Activated CD8-positive, alpha-beta T cell treated with anti-CD3 and anti-CD28 coated beads for 36 hours (primary cell): ENCODE results near the gene MGLL. TPM values are rescaled to one million over a fixed set of nuclear protein-coding genes. Genes with fewer than 3 reads are reported as not detected.
"Not testable (repeated sequence)": the region's sequence is repeated elsewhere in the genome, so short reads cannot be mapped to it uniquely, and the experiment has no call there.

Experiments
- ATAC-seq: fragments of 200-7000 bp; cut with Tn5 transposase; one replicate; pipeline ENCODE4 v1.10.0; 2021; ENCODE audit warnings: mild to moderate bottlenecking, moderate library complexity
- CTCF ChIA-PET: fragments of 350-600 bp; sonication (Branson Sonifier 250); formaldehyde crosslinking; loops from one replicate; lab custom pipeline; 2021; ENCODE audit warnings: antibody characterized with exemption; lab: Charles Lee
- POLR2A ChIA-PET: fragments of 350-600 bp; sonication (Branson Sonifier 250); formaldehyde crosslinking; loops from one replicate; lab custom pipeline; 2021; ENCODE audit warnings: antibody characterized with exemption; lab: Charles Lee
- DNase-seq: peaks from one replicate; pipeline ENCODE4 v3.0.0-alpha.2; 2020
- H3K27ac Mint-ChIP-seq: one replicate; pipeline ENCODE4 v1.8.0; 2021; ENCODE audit warnings: mild to moderate bottlenecking, mixed read lengths
- H3K27me3 Mint-ChIP-seq: one replicate; pipeline ENCODE4 v1.8.0; 2021; ENCODE audit warnings: mixed read lengths
- H3K36me3 Mint-ChIP-seq: one replicate; pipeline ENCODE4 v1.8.0; 2021; ENCODE audit warnings: low read depth, mixed read lengths
- H3K4me1 Mint-ChIP-seq: one replicate; pipeline ENCODE4 v1.8.0; 2021; ENCODE audit warnings: low read depth, mixed read lengths
- H3K4me3 Mint-ChIP-seq: one replicate; pipeline ENCODE4 v1.8.0; 2021; ENCODE audit warnings: mild to moderate bottlenecking, moderate library complexity, mixed read lengths
- H3K9me3 Mint-ChIP-seq: one replicate; pipeline ENCODE4 v1.8.0; 2021; ENCODE audit warnings: mixed read lengths
- intact Hi-C: fragments of 100-400 bp; cut with micrococcal nuclease; formaldehyde crosslinking; loops from one replicate; pipeline ENCODE4 v1.10.0; 2022
- total RNA-seq, 2 experiments: library from RNA; stranded (reverse); gene quantifications; one replicate each; pipeline ENCODE4 v1.2.3, GENCODE V29; 2021
- TF ChIP-seq, protein P1 (sequence below): fragments of 200-600 bp; IDR thresholded peaks from one replicate; pipeline ENCODE4 v1.8.0; 2022; ENCODE audit warnings: antibody characterized with exemption, mild to moderate bottlenecking

The MGLL gene
- total RNA-seq, 2 experiments from 2014 or later = 1.1 to 3.1 TPM

DNA sequence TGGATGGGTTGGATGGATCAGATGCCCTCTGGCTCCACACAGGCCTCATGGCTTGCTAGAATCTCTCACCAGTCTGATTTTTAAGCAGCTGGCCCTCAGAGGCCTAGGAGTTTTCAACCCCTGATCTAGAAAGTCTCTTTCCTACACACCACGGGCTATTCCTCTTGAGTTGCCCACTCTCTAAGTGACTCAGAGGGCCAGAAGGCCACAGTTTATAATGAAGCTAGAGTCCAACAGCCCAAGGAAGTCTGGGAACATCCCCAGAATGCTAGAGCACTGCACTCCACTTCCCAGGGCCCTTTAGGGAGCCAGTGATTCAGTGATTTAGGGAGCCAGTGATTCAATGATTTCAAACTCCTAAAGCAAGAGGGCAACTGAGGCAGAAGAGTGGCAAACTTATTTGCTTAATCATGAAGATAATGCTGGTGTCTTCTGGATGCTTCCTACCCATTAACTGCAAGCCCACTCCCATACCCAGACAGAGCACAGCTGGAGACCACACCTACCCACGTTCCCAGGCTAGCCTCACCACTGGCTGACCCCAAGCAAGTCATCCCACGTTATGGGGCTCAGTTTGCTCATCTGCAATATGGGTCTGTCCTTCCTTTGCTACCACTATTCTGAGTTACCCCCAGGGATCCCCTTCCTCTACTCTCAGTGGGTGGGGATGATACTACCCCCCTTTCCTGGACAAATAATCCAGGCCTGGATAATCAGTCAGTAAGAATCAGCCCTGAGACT, 112.8 kb downstream of the MGLL start:
- no peaks in the 10 kb centered on the region for H3K36me3 Mint-ChIP-seq
- H3K4me1 Mint-ChIP-seq = no peaks in the 10 kb centered on the region
- DNase-seq (no peak), ATAC-seq (no peak)
- H3K27ac Mint-ChIP-seq = no peak overlapping the region
- ChIA-PET CTCF (no interaction called here), POLR2A (no interaction called here)
- no peak overlapping the region for H3K4me3 Mint-ChIP-seq
- no peaks in the 10 kb centered on the region for H3K9me3 Mint-ChIP-seq
- TF ChIP-seq, protein P1, sequence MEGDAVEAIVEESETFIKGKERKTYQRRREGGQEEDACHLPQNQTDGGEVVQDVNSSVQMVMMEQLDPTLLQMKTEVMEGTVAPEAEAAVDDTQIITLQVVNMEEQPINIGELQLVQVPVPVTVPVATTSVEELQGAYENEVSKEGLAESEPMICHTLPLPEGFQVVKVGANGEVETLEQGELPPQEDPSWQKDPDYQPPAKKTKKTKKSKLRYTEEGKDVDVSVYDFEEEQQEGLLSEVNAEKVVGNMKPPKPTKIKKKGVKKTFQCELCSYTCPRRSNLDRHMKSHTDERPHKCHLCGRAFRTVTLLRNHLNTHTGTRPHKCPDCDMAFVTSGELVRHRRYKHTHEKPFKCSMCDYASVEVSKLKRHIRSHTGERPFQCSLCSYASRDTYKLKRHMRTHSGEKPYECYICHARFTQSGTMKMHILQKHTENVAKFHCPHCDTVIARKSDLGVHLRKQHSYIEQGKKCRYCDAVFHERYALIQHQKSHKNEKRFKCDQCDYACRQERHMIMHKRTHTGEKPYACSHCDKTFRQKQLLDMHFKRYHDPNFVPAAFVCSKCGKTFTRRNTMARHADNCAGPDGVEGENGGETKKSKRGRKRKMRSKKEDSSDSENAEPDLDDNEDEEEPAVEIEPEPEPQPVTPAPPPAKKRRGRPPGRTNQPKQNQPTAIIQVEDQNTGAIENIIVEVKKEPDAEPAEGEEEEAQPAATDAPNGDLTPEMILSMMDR = no peak
- intact Hi-C loops = no loop called here
- no peaks in the 10 kb centered on the region for H3K27me3 Mint-ChIP-seq

DNA sequence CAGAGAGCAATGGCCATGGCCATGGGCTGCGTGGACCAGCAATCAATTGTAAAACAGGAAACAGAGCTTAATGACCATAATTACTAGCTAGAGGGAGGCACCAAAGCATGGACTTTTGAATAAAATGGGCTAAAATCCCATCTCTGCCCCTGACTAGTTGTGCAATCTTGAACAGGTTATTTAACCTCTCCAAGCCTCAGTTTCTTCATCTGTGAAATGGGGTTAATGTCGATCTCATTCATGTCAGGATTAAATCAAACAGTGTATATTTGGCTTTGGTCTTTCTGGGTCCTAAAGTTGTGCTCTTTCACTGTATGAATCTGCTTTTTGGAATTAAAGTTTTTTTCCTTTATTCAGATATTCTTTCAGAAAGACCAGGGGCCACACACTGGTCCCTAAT, 113.5 kb downstream of the MGLL start:
- peaks cover under 1% of the 10 kb centered on the region for H3K27me3 Mint-ChIP-seq
- intact Hi-C loops = no loop called here
- H3K4me3 Mint-ChIP-seq = no peak overlapping the region
- POLR2A ChIA-PET = no interaction called here
- ATAC-seq (no peak), DNase-seq (no peak)
- H3K9me3 Mint-ChIP-seq = peaks cover under 1% of the 10 kb centered on the region
- no peaks in the 10 kb centered on the region for H3K4me1 Mint-ChIP-seq
- TF ChIP-seq, protein P1 = no peak
- no peaks in the 10 kb centered on the region for H3K36me3 Mint-ChIP-seq
- CTCF ChIA-PET = interaction anchor here (0.6 kb wide), 1 partner anchor 12 kb away, joined by 3 read pairs; no protein-coding TSS in a partner anchor
- no peak overlapping the region for H3K27ac Mint-ChIP-seq

DNA sequence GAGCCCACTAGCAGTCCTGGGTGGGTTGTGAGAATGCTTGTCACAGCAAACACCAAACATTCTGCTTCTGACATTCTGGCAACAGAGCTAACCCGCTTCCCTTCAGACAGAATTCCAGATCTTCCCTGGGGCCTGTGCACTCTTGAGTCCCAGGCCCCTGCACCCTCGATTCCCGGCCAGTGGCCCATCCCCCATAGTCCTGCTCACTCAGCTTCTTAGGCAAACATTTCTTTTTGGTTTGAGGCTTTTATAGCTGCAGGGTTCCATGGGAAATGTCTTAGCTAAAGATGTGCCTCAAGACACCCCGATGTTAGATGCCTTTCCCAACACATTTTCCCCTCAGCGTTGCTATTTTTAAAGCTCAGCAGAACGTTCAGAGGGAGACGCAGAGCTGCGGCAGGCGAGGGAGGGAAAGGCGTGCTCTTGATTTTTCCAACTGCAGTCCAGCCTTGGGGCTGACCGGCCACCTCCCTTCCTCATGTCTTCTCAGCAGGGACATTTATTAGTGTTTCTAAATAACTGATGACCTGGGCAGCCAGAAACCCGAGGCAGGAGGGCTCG, 114.4 kb downstream of the MGLL start:
- Mint-ChIP-seq H3K4me3 (no peak overlapping the region), H3K9me3 (peaks cover 4% of the 10 kb centered on the region), H3K36me3 (no peaks in the 10 kb centered on the region), H3K27ac (no peak overlapping the region), H3K4me1 (no peaks in the 10 kb centered on the region), H3K27me3 (peaks cover 3% of the 10 kb centered on the region)
- POLR2A ChIA-PET = no interaction called here
- ATAC-seq (no peak), DNase-seq (no peak)
- intact Hi-C loops = no loop called here
- TF ChIP-seq, protein P1 = no peak
- CTCF ChIA-PET = interaction anchor here (1.0 kb wide), 1 partner anchor 263 kb away, joined by 3 read pairs; no protein-coding TSS in a partner anchor

DNA sequence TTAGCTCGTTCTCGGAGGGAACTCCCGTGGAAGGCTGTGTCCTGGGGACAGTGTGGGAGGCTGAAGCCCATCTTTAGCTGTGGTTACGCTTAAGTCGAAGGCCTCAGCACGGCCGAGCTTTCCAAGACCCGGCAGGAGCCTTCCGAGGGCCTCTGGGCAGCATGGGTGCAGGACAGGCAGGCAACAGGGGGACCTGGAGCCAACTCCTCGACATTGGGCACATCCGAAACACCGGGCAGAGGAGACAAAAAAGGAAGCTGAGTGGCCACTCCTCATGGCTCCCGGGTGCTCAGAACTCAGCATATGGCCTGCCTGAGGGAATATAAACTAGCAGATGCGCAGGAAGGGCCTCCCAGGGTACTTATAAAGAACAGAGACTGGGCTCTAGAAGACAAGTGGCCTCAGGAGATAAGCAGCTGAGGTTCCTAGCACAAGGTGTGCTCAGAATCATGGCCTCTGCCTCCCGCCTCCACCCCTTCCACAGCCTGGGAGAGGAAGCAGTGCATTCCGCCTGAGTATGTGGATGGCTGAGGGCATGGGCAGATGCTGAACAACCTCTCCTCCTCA, 115.4 kb downstream of the MGLL start:
- ATAC-seq = no peak
- Mint-ChIP-seq H3K27ac (no peak overlapping the region), H3K36me3 (no peaks in the 10 kb centered on the region), H3K4me3 (no peak overlapping the region), H3K9me3 (peaks cover 4% of the 10 kb centered on the region), H3K4me1 (no peaks in the 10 kb centered on the region), H3K27me3 (peaks cover 3% of the 10 kb centered on the region)
- TF ChIP-seq, protein P1 = no peak
- ChIA-PET POLR2A (no interaction called here), CTCF (interaction anchor here (1.0 to 1.1 kb wide), 2 partner anchors 132 to 264 kb away, joined by 3 read pairs; no protein-coding TSS in a partner anchor)
- intact Hi-C loops = no loop called here
- no peak for DNase-seq

DNA sequence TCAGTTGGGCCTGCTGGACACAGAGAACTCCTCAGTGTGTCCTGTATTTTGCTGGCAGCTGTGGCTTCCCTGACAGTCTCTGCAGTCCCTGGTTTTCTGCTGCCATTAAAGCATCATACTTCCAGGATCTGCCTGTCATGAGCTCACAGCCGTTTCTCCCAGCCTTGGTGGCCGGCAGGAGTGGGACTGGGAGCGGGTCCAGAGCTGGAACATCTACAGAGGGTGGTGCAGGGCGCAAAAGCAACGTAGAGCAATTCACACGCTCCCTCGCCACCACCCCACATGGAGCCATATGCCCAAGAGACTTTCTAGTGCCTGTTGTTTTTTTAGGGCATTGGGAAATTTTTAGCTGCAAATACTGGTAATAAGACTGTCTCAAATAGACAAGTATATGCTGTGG, 116.0 kb downstream of the MGLL start:
- H3K36me3 Mint-ChIP-seq = no peaks in the 10 kb centered on the region
- ChIA-PET CTCF (interaction anchor here (1.1 kb wide), 1 partner anchor 131 kb away, joined by 3 read pairs; no protein-coding TSS in a partner anchor), POLR2A (no interaction called here)
- H3K4me3 Mint-ChIP-seq = no peak overlapping the region
- no peak overlapping the region for H3K27ac Mint-ChIP-seq
- intact Hi-C loops = no loop called here
- H3K4me1 Mint-ChIP-seq = no peaks in the 10 kb centered on the region
- H3K9me3 Mint-ChIP-seq = peaks cover 4% of the 10 kb centered on the region
- no peak for DNase-seq
- TF ChIP-seq, protein P1 = no peak
- H3K27me3 Mint-ChIP-seq = peaks cover 3% of the 10 kb centered on the region
- no peak for ATAC-seq

DNA sequence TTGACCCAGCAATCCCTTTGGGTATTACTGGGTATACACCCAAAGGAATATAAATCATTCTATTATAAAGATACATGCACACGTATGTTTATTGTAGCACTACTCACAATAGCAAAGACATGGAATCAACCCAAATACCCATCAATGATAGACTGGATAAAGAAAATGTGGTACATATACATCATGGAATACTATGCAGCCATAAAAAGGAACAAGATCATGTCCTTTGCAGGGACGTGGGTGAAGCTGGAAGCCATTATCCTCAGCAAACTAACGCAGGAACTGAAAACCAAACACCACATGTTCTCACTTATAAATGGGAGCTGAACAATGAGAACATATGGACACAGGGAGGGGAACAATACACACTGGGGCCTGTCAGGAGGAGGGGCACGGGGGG, 117.5 kb downstream of the MGLL start:
- H3K27me3 Mint-ChIP-seq, POLR2A ChIA-PET, H3K36me3 Mint-ChIP-seq, CTCF ChIA-PET, ATAC-seq, H3K4me1 Mint-ChIP-seq, H3K9me3 Mint-ChIP-seq, intact Hi-C loops, DNase-seq, H3K27ac Mint-ChIP-seq, H3K4me3 Mint-ChIP-seq: not testable (repeated sequence)
